HepG2 (cell line): ENCODE results near the gene LRIG3. TPM values are rescaled to one million over a fixed set of nuclear protein-coding genes. Genes with fewer than 3 reads are reported as not detected.

ENCODE experiments used
- ATAC-seq: fragments of 200-7000 bp; cut with Tn5 transposase; 3 replicates; pipeline ENCODE4 v1.9.1; 2020; ENCODE audit warnings: mild to moderate bottlenecking, moderate library complexity
- BruUV-seq: library from RNA; stranded (reverse); fragments of 400-500 nt; replicated peaks from 2 replicates; lab custom pipeline; 2021; lab: Mats Ljungman, UMichigan
- CTCF ChIA-PET: fragments of 300-600 bp; formaldehyde crosslinking; extraction: SDS; loops from one replicate; lab custom pipeline; 2021; ENCODE audit warnings: low total read pairs, inconsistent platforms, low intra/inter-chr PET ratio; lab: Yijun Ruan, JAX
- POLR2A ChIA-PET: fragments of 350-600 bp; sonication (Branson Sonifier 250); formaldehyde crosslinking; loops from one replicate; lab custom pipeline; 2020; ENCODE audit warnings: antibody characterized with exemption, inconsistent platforms; lab: Yijun Ruan, JAX
- DNase-seq: peaks from one replicate; pipeline ENCODE4 v3.0.0-alpha.2; 2015; ENCODE audit warnings: low spot score
- FAIRE-seq: peaks from 3 replicates; lab custom pipeline; 2011; peaks lifted over from hg19 to GRCh38; lab: Jason Lieb, UNC
- H2AFZ ChIP-seq: one replicate; pipeline ENCODE4 v1.6.1; 2011; ENCODE audit warnings: low read length, inconsistent platforms
- H3K27ac ChIP-seq: fragments of 300-600 bp; 3 replicates; pipeline ENCODE4 v1.8.0; 2011; ENCODE audit warnings: mixed run types, mild to moderate bottlenecking, mixed read lengths, low read length, inconsistent platforms; ENCODE audit not compliant: insufficient read depth; ENCODE audit errors: extremely low read length
- H3K27me3 ChIP-seq, 2 experiments: fragments of 200-600 bp in 1 of 2; 2 replicates in 1 of 2; 3 replicates in 1 of 2; pipeline versions ENCODE4 v1.6.0 to v1.8.0; 2011; ENCODE audit warnings: low read length in 2 of 2, mild to moderate bottlenecking in 2 of 2, moderate library complexity in 2 of 2, inconsistent platforms in 1 of 2; ENCODE audit not compliant: insufficient read depth in 2 of 2, control insufficient read depth in 1 of 2
- H3K36me3 ChIP-seq, 2 experiments: fragments of 200-600 bp in 1 of 2; replicated peaks in 1 of 2; 2 replicates in 1 of 2; 3 replicates in 1 of 2; pipeline versions ENCODE4 v1.5.1 to v1.8.0; 2011; ENCODE audit warnings: low read length in 2 of 2, inconsistent platforms in 1 of 2; ENCODE audit not compliant: insufficient read depth in 2 of 2, control insufficient read depth in 1 of 2
- H3K4me1 ChIP-seq: 2 replicates; pipeline ENCODE4 v1.5.1; 2012; ENCODE audit warnings: low read length, inconsistent platforms; ENCODE audit not compliant: insufficient read depth
- H3K4me2 ChIP-seq: 2 replicates; pipeline ENCODE4 v1.6.0; 2011; ENCODE audit warnings: low read depth, low read length, inconsistent platforms
- H3K4me3 ChIP-seq, 3 experiments: fragments of 200-600 bp in 1 of 3; sonication (generic), shearing (Covaris generic) in 1 of 3; replicated peaks in 1 of 3; 2 replicates each; pipeline ENCODE4 v1.5.1; 2011 to 2016; ENCODE audit warnings: low read length in 3 of 3, inconsistent platforms in 2 of 3, low read depth in 2 of 3, mild to moderate bottlenecking in 2 of 3, control low read depth in 1 of 3, mixed read lengths in 1 of 3; ENCODE audit not compliant: insufficient read depth in 1 of 3
- H3K79me2 ChIP-seq: one replicate; pipeline ENCODE4 v1.6.1; 2011; ENCODE audit warnings: low read length, inconsistent platforms; ENCODE audit not compliant: insufficient read depth
- H3K9ac ChIP-seq: 2 replicates; pipeline ENCODE4 v1.6.0; 2011; ENCODE audit warnings: mild to moderate bottlenecking, low read depth, low read length, inconsistent platforms; ENCODE audit not compliant: insufficient read depth
- H3K9me3 ChIP-seq: 2 replicates; pipeline ENCODE4 v1.5.1; 2012; ENCODE audit warnings: mild to moderate bottlenecking, low read length
- H4K20me1 ChIP-seq: 2 replicates; pipeline ENCODE4 v1.6.0; 2011; ENCODE audit warnings: inconsistent platforms, mild to moderate bottlenecking, low read length, moderate library complexity; ENCODE audit not compliant: insufficient read depth
- BRF2 ChIP-seq: sonication (generic); formaldehyde crosslinking; IDR thresholded peaks from 2 replicates; pipeline ENCODE4 v1.8.1; 2022; ENCODE audit warnings: mild to moderate bottlenecking, missing genetic modification reagents
- CSRNP2 ChIP-seq: sonication (generic); formaldehyde crosslinking; conservative IDR thresholded peaks from 2 replicates; pipeline ENCODE4 v1.8.0; 2022; ENCODE audit warnings: low read depth, missing genetic modification reagents
- KDM5A ChIP-seq: fragments of 200-600 bp; sonication (generic); IDR thresholded peaks from 2 replicates; pipeline ENCODE4 v1.7.0; 2018; ENCODE audit warnings: antibody characterized with exemption, mild to moderate bottlenecking, low read length, borderline replicate concordance
- MLLT10 ChIP-seq: sonication (generic); formaldehyde crosslinking; IDR thresholded peaks from 2 replicates; pipeline ENCODE4 v1.4.0; 2020; ENCODE audit warnings: missing genetic modification reagents
- PTBP1 ChIP-seq: fragments of 200-400 bp; formaldehyde crosslinking; IDR thresholded peaks from 2 replicates; pipeline ENCODE4 v1.6.1; 2018; ENCODE audit warnings: low read length, low read depth; ENCODE audit not compliant: poor library complexity, severe bottlenecking
- SNAPC2 ChIP-seq: sonication (generic); formaldehyde crosslinking; IDR thresholded peaks from 2 replicates; pipeline ENCODE4 v1.8.1; 2022; ENCODE audit warnings: mild to moderate bottlenecking, missing genetic modification reagents
- SOX6 ChIP-seq, 2 experiments: fragments of 450-650 bp in 1 of 2; sonication (generic) in 1 of 2; formaldehyde crosslinking in 1 of 2; IDR thresholded peaks; 2 replicates each; pipeline versions ENCODE4 v1.4.0 to v1.6.1; 2017 to 2020; ENCODE audit warnings: antibody characterized with exemption in 1 of 2, mild to moderate bottlenecking in 1 of 2, missing genetic modification reagents in 1 of 2
- TAF1 ChIP-seq: sonication (generic); formaldehyde crosslinking; IDR thresholded peaks from 2 replicates; pipeline ENCODE4 v1.4.0; 2020; ENCODE audit warnings: missing genetic modification reagents
- TEAD2 ChIP-seq: sonication (generic); formaldehyde crosslinking; IDR thresholded peaks from 2 replicates; pipeline ENCODE4 v1.9.0; 2021; ENCODE audit warnings: missing genetic modification reagents
- ZBTB20 ChIP-seq: sonication (generic); formaldehyde crosslinking; IDR thresholded peaks from 2 replicates; pipeline ENCODE4 v1.8.1; 2023; ENCODE audit warnings: missing genetic modification reagents, low read depth, mild to moderate bottlenecking, borderline replicate concordance
- ZFP1 ChIP-seq: IDR thresholded peaks from 2 replicates; pipeline ENCODE4 v1.6.1; 2016
- ZMYM2 ChIP-seq: sonication (generic); formaldehyde crosslinking; IDR thresholded peaks from 2 replicates; pipeline ENCODE4 v1.8.0; 2022; ENCODE audit warnings: mild to moderate bottlenecking, missing genetic modification reagents
- ZNF513 ChIP-seq: sonication (generic); formaldehyde crosslinking; conservative IDR thresholded peaks from 2 replicates; pipeline ENCODE4 v1.5.0; 2020; ENCODE audit warnings: missing genetic modification reagents
- ZNF543 ChIP-seq: sonication (generic); formaldehyde crosslinking; IDR thresholded peaks from 2 replicates; pipeline ENCODE4 v1.4.0; 2020; ENCODE audit warnings: mild to moderate bottlenecking, missing genetic modification reagents
- ZXDC ChIP-seq: sonication (generic); formaldehyde crosslinking; IDR thresholded peaks from 2 replicates; pipeline ENCODE4 v1.5.0; 2020; ENCODE audit warnings: mild to moderate bottlenecking, missing genetic modification reagents
- ZZZ3 ChIP-seq: sonication (generic); formaldehyde crosslinking; IDR thresholded peaks from 2 replicates; pipeline ENCODE4 v1.4.0; 2020; ENCODE audit warnings: missing genetic modification reagents, mild to moderate bottlenecking, borderline replicate concordance
- WGBS: methylation state at CpG from one replicate; pipeline ENCODE4 v1.1.6; 2017; ENCODE audit warnings: low lambda C conversion rate; 5-methylcytosine and 5-hydroxymethylcytosine counted together
- in situ Hi-C: cut with HindIII; loops from 2 replicates; pipeline ENCODE4 v1.10.0; 2017; ENCODE audit warnings: low pct_unique_long_range_greater_than_20kb; ENCODE audit not compliant: extremely low pct_ligation_motif_present
- intact Hi-C: fragments of 100-400 bp; cut with micrococcal nuclease; formaldehyde crosslinking; loops from one replicate; pipeline ENCODE4 v1.10.0; 2022; ENCODE audit not compliant: unreplicated experiment
- polyA plus RNA-seq, 8 experiments: library from polyadenylated mRNA; depleted of rRNA in 3 of 8; stranded (reverse) in 7 of 8; unstranded in 1 of 8; fragments of >200 nt; fragmentation: Illumina TruSeq in 4 of 8; extraction: Trizol in 4 of 8; gene quantifications; 2 replicates each; pipeline versions ENCODE4 v1.2.1 to v1.2.3, GENCODE V29; 2011 to 2016; ENCODE audit warnings: low read depth in 4 of 8, missing spikeins in 1 of 8, mixed read lengths in 1 of 8; ENCODE audit not compliant: insufficient read depth in 1 of 8
- total RNA-seq, 5 experiments: library from RNA; depleted of rRNA; stranded (reverse); fragments of >200 nt; fragmentation: Illumina TruSeq; extraction: Trizol; gene quantifications; 2 replicates each; pipeline ENCODE4 v1.2.3, GENCODE V29; 2016; ENCODE audit warnings: low read depth in 1 of 5
- TF ChIP-seq, protein P1 (sequence below): sonication (generic); formaldehyde crosslinking; IDR thresholded peaks from 2 replicates; pipeline ENCODE4 v1.5.1; 2020; ENCODE audit warnings: mild to moderate bottlenecking, missing genetic modification reagents, moderate library complexity

Gene LRIG3
- total and polyA plus RNA-seq, 2 of the 13 experiments (the other 11 are each of a cell fraction or from before 2014, with no cell fraction given), result 7.7 to 17.4 TPM

GRCh38 chr12:58881816-58882215 is 38.5 kb downstream of the LRIG3 start:
- intact Hi-C loops (loop anchor here (5.0 kb wide), 1 partner anchor 35 kb away; no protein-coding TSS in a partner anchor), in situ Hi-C loops (no loop called here)
- Histone ChIP-seq H3K9me3 (no peaks in the 10 kb centered on the region), H3K9ac (no peak overlapping the region), H3K27me3 (no peaks in the 10 kb centered on the region), H3K79me2 (no peaks in the 10 kb centered on the region), H3K4me2 (no peak overlapping the region), H2AFZ (no peak overlapping the region), H3K4me3 (no peak overlapping the region), H3K36me3 (peaks cover 12 to 35% of the 10 kb centered on the region in 2 experiments; a peak in 4 of 5 replicates), H3K4me1 (no peaks in the 10 kb centered on the region), H3K27ac (no peak overlapping the region), H4K20me1 (no peaks in the 10 kb centered on the region)
- FAIRE-seq (no peak), DNase-seq (no peak), ATAC-seq (no peak)
- ChIA-PET CTCF (no interaction called here), POLR2A (no interaction called here)
- no TSS peak for BruUV-seq
- TF ChIP-seq TEAD2 (CRISPR knock-in tag) (no peak), SOX6 (IDR thresholded peaks at IDR 0.05) (no peak), SOX6 (CRISPR knock-in tag; IDR thresholded peaks at IDR 0.05) (no peak), ZNF543 (CRISPR knock-in tag) (no peak), PTBP1 (no peak), MLLT10 (CRISPR knock-in tag) (no peak), ZMYM2 (CRISPR knock-in tag) (no peak), CSRNP2 (CRISPR knock-in tag) (no peak), ZXDC (CRISPR knock-in tag) (no peak), SNAPC2 (CRISPR knock-in tag) (no peak), KDM5A (no peak), TAF1 (CRISPR knock-in tag) (no peak), BRF2 (CRISPR knock-in tag) (no peak), ZFP1 (no peak), ZBTB20 (CRISPR knock-in tag) (no peak), ZZZ3 (no peak), ZNF513 (no peak)
- TF ChIP-seq, protein P1, sequence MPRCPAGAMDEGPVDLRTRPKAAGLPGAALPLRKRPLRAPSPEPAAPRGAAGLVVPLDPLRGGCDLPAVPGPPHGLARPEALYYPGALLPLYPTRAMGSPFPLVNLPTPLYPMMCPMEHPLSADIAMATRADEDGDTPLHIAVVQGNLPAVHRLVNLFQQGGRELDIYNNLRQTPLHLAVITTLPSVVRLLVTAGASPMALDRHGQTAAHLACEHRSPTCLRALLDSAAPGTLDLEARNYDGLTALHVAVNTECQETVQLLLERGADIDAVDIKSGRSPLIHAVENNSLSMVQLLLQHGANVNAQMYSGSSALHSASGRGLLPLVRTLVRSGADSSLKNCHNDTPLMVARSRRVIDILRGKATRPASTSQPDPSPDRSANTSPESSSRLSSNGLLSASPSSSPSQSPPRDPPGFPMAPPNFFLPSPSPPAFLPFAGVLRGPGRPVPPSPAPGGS (CRISPR knock-in tag), result no peak
- WGBS, result 96% methylated on average over 4 of the region's 4 CpGs
